Stimulated activated naive B cell treated with anti-CD40 and anti-IgM and Interleukin-4, amounts not matched to agents 10 μg/mL and 1 μg/mL and 100 μg/mL, for 72 hours (primary cell): ENCODE results near the gene OR6C70.
"Not testable (repeated sequence)": the region's sequence is repeated elsewhere in the genome, so short reads cannot be mapped to it uniquely, and the experiment has no call there.

ENCODE experiments used
- ATAC-seq, 2 donors: fragments of 150-1000 bp; cut with Tn5 transposase; replicated peaks; 2 replicates each; pipeline ENCODE4 v1.10.0; 2021; ENCODE audit warnings: moderate library complexity in 1 of 2
- DNase-seq: peaks from one replicate; pipeline ENCODE4 v3.0.0; 2021
- H3K27ac Mint-ChIP-seq: one replicate; pipeline ENCODE4 v1.8.0; 2022; ENCODE audit warnings: mild to moderate bottlenecking, mixed read lengths
- H3K27me3 Mint-ChIP-seq, 2 donors: one replicate each; pipeline ENCODE4 v1.8.0; 2022; ENCODE audit warnings: mixed read lengths in 2 of 2
- H3K36me3 Mint-ChIP-seq, 2 donors: one replicate each; pipeline ENCODE4 v1.8.0; 2022; ENCODE audit warnings: mixed read lengths in 2 of 2, mild to moderate bottlenecking in 1 of 2
- H3K4me1 Mint-ChIP-seq, 2 donors: one replicate each; pipeline ENCODE4 v1.8.0; 2022; ENCODE audit warnings: mixed read lengths in 2 of 2, mild to moderate bottlenecking in 1 of 2
- H3K4me3 Mint-ChIP-seq, 2 donors: one replicate each; pipeline ENCODE4 v1.8.0; 2022; ENCODE audit warnings: mild to moderate bottlenecking in 2 of 2, mixed read lengths in 2 of 2, moderate library complexity in 1 of 2
- H3K9me3 Mint-ChIP-seq, 2 donors: one replicate each; pipeline ENCODE4 v1.8.0; 2022; ENCODE audit warnings: mixed read lengths in 2 of 2, mild to moderate bottlenecking in 1 of 2

The OR6C70 gene

DNA sequence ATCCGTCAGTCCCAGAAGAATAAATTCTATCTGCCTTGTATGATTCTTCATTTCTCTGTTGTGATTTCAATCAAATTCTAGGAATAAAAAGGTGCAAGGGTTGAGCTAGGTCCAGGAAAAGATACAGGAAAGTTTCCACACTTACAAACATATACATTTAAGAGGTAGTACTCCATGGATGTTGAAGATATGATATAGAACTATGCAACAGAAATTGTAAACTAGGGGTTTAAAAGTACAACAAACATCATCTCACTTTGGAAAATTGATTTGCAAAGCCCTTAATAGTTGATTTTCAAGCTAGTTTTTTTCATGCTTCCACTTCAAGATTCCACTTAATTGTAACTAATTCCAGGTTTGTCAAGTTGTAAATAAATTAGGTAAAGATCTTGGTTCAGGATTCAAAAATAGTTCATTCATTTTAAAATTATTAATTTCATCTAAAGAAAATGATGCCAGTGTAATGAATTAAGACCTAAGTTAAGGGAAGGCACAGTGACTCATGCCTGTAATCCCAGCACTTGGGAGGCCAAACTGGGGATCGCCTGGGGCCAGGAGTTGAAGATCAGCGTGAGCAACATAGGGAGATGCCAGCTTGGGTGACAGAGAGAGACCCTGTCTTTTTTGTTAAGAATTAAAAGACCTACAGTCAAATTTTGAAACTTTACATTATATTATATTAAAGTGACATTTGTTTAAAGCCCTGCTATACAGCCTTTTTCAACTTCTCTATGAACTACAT is at the start of gene OR6C70:
TSS of gene OR6C70 (minus strand) at position 51 of the 742 bp plus-strand sequence. CDS start at position 51, 0 bp downstream.
- ATAC-seq (no peak), DNase-seq (no peak)
- Mint-ChIP-seq H3K27me3 (no peaks in the 10 kb centered on the region), H3K4me1 (peaks cover 18 to 37% of the 10 kb centered on the region in 2 donors), H3K4me3 (no peak within 1 kb of the TSS), H3K36me3 (peaks cover 2 to 6% of the 10 kb centered on the region in 2 donors), H3K27ac (no peak within 1 kb of the TSS), H3K9me3 (peaks cover 3 to 5% of the 10 kb centered on the region in 2 donors)

DNA sequence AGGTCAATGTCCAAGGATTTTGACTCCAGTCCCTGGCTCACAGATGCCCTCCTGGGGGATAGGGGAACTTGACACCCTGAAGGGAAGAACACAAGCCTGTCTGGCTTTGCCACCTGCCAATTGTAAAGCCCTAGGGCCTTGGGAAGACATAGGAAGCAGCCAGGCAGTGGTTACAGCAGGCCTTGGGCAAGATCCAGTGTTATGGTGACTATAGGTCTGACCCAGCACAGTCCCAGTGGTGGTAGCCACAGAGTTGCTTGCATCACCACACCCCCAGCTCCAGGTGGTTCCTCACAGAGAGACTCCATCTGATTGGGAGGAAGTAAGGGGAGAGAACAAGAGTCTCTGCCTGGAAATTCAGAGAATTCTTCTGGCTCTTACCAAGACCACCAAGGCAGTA is 46.5 kb upstream of the OR6C70 start:
- Mint-ChIP-seq H3K27me3 (peaks cover 12 to 24% of the 10 kb centered on the region in 2 donors), H3K9me3 (peaks cover 10 to 11% of the 10 kb centered on the region in 2 donors), H3K4me3 (no peak overlapping the region), H3K4me1 (no peaks in the 10 kb centered on the region), H3K27ac (no peak overlapping the region), H3K36me3 (peaks cover 0 to 9% of the 10 kb centered on the region in 2 donors)
- ATAC-seq (no peak), DNase-seq (no peak)

DNA sequence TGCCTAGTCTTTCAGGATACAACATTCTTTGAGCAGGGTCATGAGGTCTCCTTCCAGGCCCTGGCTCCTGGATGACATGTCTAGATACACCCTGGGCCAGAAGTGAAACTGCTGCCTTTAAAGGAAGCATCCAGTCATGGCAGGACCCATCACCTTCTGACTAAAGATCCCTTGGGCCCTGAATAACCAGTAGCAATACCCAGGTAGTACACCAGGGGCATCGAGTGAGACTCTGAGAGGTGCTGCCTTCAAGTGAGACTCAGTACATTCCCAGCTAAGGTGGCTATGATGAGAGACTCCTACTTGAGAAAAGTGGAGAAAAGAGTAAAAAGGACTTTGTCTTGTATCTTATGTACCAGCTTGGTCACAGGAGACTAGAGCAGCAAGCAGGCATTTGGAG is 45.8 kb upstream of the OR6C70 start:
- H3K36me3 Mint-ChIP-seq = peaks cover 0 to 6% of the 10 kb centered on the region in 2 donors
- H3K27ac Mint-ChIP-seq = no peak overlapping the region
- H3K4me3 Mint-ChIP-seq = no peak overlapping the region
- H3K4me1 Mint-ChIP-seq = no peaks in the 10 kb centered on the region
- peaks cover 8% of the 10 kb centered on the region in 2 donors for H3K9me3 Mint-ChIP-seq
- DNase-seq (peak; percentile 1), ATAC-seq (peak; percentile 63 to 77)
- peaks cover 12 to 24% of the 10 kb centered on the region in 2 donors for H3K27me3 Mint-ChIP-seq

DNA sequence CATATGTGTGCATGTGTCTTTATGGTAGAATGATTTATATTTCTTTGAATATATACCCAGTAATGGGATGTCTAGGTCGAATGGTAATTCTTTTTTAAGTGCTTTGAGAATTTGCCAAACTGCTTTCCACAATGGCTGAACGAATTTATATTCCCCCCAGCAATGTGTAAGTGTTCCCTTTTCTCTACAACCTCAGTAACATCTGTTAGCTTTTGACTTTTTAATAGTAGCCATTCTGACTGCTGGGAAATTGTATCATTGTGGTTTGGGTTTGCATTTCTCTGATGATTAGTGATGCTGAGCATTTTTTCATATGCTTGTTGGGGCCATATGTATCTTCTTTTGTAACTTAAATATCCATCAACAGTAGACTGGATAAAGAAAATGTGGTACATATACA is 31.7 kb upstream of the OR6C70 start:
- Mint-ChIP-seq H3K27me3 (no peaks in the 10 kb centered on the region), H3K27ac (no peak overlapping the region), H3K9me3 (no peaks in the 10 kb centered on the region), H3K4me3 (no peak overlapping the region), H3K36me3 (no peaks in the 10 kb centered on the region), H3K4me1 (peaks cover 0 to 5% of the 10 kb centered on the region in 2 donors)
- DNase-seq = no peak
- no peak for ATAC-seq

DNA sequence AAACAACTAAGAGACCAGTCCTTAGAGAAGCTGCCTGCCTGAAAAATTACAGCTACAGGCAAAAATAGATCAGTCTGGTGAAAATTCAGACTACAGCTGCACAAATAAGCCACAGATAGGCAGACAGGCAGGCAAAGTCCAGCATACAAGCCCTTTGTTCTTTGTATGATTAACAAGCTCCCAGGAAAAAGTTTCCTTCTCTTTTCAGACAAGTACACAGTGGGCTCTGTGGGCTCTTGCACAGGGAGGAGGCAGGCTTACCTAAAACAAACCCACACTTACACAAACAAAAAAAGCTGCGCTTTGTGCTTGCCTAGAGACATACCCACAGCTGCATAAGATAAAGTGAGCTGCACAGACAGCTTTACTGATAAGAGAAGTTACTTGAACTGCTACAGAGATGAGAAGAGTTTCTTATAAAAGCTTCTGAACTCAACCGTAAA is 29.9 kb upstream of the OR6C70 start:
- Mint-ChIP-seq H3K4me1 (peaks cover 0 to 5% of the 10 kb centered on the region in 2 donors), H3K27me3 (no peaks in the 10 kb centered on the region), H3K36me3 (no peaks in the 10 kb centered on the region), H3K9me3 (no peaks in the 10 kb centered on the region), H3K27ac (no peak overlapping the region), H3K4me3 (no peak overlapping the region)
- ATAC-seq = no peak
- no peak for DNase-seq

DNA sequence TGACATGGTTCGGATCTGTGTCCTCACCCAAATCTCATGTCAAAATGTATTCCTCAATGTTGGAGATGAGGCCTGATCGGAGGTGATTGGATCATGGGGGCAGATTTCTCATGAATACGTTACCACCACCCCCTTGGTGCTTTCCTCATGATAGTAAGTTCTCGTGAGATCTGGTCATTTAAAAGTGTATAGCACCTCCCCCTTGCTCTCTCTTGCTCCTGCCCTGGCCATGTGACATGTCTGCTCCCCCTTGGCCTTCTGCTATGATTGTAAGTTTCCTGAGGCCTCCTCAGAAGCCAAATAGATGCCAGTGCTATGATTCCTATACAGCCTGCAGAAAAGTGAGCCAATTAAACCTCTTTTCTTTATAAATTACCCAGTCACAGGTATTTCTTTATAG is 29.3 kb upstream of the OR6C70 start:
- no peaks in the 10 kb centered on the region for H3K9me3 Mint-ChIP-seq
- ATAC-seq (no peak), DNase-seq (no peak)
- no peak overlapping the region for H3K4me3 Mint-ChIP-seq
- peaks cover 0 to 5% of the 10 kb centered on the region in 2 donors for H3K4me1 Mint-ChIP-seq
- H3K36me3 Mint-ChIP-seq = no peaks in the 10 kb centered on the region
- no peaks in the 10 kb centered on the region for H3K27me3 Mint-ChIP-seq
- peak overlapping the region; percentile 11 for H3K27ac Mint-ChIP-seq

DNA sequence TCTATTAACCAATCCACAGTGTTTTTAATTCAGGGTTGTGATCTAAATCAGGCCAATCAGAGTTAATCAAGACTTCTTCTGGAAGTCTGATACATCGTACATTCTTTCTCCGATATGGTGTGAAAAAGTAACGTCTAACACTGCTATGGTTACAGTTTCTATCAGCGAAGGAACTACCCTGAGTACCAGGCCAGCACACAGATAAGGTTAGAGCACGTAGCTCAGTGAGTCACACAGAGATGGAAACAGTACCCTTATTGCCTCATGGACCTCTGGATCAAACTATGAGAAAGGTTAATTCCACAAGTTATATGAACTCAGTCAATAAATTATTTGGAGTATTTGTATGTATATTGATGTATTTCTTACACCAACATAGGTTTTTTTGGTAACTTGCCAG is 25.6 kb upstream of the OR6C70 start:
- Mint-ChIP-seq H3K4me1 (no peaks in the 10 kb centered on the region), H3K9me3 (no peaks in the 10 kb centered on the region), H3K4me3 (no peak overlapping the region), H3K27ac (no peak overlapping the region), H3K36me3 (no peaks in the 10 kb centered on the region), H3K27me3 (peaks cover 0 to 9% of the 10 kb centered on the region in 2 donors)
- ATAC-seq (no peak), DNase-seq (no peak)

DNA sequence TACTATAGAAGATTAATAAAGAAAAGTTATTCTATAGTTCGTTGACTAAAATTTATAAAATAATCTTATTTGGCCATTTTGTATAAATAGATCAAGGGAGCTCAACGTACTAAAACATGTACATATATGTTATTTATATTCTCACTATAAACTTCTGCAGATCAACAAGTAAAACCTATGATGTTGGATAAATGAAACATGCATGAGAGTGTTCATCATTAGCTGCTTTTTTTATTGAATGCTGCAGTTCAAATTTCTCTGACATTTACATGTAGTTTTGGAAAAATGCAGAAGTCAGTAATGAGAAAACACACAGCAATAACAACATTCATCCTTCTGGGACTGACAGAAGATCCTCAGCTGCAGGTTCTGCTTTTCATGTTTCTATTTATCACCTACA is 22.1 kb upstream of the OR6C70 start, which contains the start of gene OR6C68:
TSS of gene OR6C68 (plus strand) at position 301 of the 400 bp plus-strand sequence. CDS start at position 301, 0 bp downstream.
- H3K27ac Mint-ChIP-seq = no peak within 1 kb of the TSS
- no peak for DNase-seq
- no peaks in the 10 kb centered on the region for H3K4me1 Mint-ChIP-seq
- H3K36me3 Mint-ChIP-seq = no peaks in the 10 kb centered on the region
- H3K27me3 Mint-ChIP-seq = peaks cover 0 to 9% of the 10 kb centered on the region in 2 donors
- no peak within 1 kb of the TSS for H3K4me3 Mint-ChIP-seq
- ATAC-seq = no peak
- H3K9me3 Mint-ChIP-seq = no peaks in the 10 kb centered on the region

DNA sequence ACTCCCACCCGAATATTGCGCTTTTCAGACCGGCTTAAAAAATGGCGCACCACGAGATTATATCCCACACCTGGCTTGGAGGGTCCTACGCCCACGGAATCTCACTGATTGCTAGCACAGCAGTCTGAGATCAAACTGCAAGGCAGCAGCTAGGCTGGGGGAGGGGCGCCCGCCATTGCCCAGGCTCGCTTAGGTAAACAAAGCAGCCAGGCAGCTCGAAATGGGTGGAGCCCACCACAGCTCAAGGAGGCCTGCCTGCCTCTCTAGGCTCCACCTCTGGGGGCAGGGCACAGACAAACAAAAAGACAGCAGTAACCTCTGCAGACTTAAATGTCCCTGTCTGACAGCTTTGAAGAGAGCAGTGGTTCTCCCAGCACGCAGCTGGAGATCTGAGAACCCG is 14.3 kb upstream of the OR6C70 start:
- not testable (repeated sequence) for H3K4me1 Mint-ChIP-seq, ATAC-seq, H3K9me3 Mint-ChIP-seq, H3K4me3 Mint-ChIP-seq, H3K27ac Mint-ChIP-seq, DNase-seq, H3K36me3 Mint-ChIP-seq
- H3K27me3 Mint-ChIP-seq = peaks cover 11 to 13% of the 10 kb centered on the region in 2 donors

DNA sequence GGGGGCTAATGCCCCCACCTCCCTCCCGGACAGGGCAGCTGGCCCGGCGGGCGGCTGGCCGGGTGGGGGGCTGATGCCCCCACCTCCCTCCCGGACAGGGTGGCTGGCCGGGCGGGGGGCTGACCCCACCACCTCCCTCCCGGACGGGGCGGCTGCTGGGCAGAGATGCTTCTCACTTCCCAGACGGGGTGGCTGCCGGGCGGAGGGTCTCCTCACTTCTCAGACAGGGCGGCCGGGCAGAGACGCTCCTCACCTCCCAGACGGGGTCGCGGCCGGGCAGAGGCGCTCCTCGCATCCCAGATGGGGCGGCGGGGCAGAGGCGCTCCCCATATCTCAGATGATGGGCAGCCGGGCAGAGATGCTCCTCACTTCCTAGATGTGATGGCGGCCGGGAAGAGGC is 9.2 kb upstream of the OR6C70 start:
- ATAC-seq, H3K36me3 Mint-ChIP-seq, H3K4me3 Mint-ChIP-seq, H3K27ac Mint-ChIP-seq, H3K4me1 Mint-ChIP-seq, DNase-seq, H3K9me3 Mint-ChIP-seq: not testable (repeated sequence)
- peaks cover 11 to 12% of the 10 kb centered on the region in 2 donors for H3K27me3 Mint-ChIP-seq

DNA sequence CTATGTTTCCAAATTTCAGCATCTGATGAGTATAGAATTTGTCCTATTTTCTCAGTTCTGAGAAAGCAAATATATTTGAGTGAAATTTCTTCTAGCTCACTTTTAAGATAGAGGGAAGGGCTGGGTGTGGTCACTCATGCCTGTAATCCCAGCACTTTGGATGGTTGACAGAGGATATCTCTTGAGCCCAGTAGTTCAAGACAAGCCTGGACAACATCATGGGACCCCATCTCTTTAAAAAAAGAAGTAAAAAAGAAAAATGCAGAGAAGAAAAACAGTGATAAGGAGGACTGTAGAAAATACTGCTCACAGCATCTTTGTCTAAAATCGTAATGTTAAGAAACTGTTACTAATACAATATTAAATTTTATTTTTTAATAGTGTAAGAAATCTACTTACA is 2.3 kb upstream of the OR6C70 start:
- ATAC-seq = no peak
- Mint-ChIP-seq H3K36me3 (peaks cover 2 to 6% of the 10 kb centered on the region in 2 donors), H3K4me3 (no peak overlapping the region)

DNA sequence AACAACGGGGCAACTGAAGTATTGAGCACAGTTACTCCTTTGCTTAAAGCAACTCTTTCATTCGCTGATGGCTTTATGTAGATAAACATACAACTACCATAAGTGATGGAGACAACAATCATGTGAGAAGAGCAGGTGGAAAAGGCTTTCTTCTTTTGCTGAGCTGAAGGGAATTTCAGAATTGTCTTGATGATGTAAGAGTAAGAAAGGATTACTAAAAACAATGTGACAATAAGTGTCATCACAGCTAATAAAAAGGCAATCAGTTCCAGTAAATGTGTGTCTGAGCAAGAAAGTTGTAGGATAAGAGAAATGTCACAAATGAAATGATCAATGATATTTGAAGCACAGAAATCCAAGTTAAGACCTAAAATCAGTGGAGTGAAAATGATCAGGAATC is 647 bp downstream of the OR6C70 start:
- no peak overlapping the region for H3K4me3 Mint-ChIP-seq
- ATAC-seq = no peak
- DNase-seq = no peak
- H3K27me3 Mint-ChIP-seq = no peaks in the 10 kb centered on the region
- peaks cover 4 to 5% of the 10 kb centered on the region in 2 donors for H3K9me3 Mint-ChIP-seq
- H3K27ac Mint-ChIP-seq = no peak overlapping the region
- H3K4me1 Mint-ChIP-seq = peaks cover 18 to 37% of the 10 kb centered on the region in 2 donors
- peaks cover 2 to 6% of the 10 kb centered on the region in 2 donors for H3K36me3 Mint-ChIP-seq

More for the DNA sequence above, 2.3 kb upstream of the OR6C70 start:
- no peak for DNase-seq
- Mint-ChIP-seq H3K4me1 (peaks cover 11 to 29% of the 10 kb centered on the region in 2 donors), H3K27me3 (no peaks in the 10 kb centered on the region), H3K9me3 (peaks cover 3 to 5% of the 10 kb centered on the region in 2 donors), H3K27ac (no peak overlapping the region)

DNA sequence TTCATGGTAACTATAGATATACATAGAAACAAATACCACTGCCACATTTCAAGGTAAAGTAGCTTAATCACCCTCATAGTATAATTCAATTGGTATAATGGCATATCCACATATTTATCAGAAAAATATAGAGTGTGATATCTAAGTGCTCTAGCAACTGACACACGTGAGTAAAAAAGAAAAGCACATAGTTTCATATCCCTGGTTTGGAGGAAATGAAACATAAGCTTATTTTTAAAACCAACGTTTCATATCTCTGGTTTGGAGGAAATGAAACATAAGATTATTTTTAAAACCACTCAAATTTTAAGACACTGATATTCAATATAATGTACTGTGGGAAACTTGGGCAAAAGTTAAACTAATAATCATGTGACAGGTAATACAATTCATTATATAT is 2.1 kb downstream of the OR6C70 start:
- Mint-ChIP-seq H3K36me3 (peaks cover 5 to 6% of the 10 kb centered on the region in 2 donors), H3K4me1 (peaks cover 18 to 37% of the 10 kb centered on the region in 2 donors), H3K4me3 (no peak overlapping the region), H3K27me3 (no peaks in the 10 kb centered on the region), H3K27ac (no peak overlapping the region), H3K9me3 (peaks cover 5 to 12% of the 10 kb centered on the region in 2 donors)
- DNase-seq (no peak), ATAC-seq (peak; percentile 84 to 87)

DNA sequence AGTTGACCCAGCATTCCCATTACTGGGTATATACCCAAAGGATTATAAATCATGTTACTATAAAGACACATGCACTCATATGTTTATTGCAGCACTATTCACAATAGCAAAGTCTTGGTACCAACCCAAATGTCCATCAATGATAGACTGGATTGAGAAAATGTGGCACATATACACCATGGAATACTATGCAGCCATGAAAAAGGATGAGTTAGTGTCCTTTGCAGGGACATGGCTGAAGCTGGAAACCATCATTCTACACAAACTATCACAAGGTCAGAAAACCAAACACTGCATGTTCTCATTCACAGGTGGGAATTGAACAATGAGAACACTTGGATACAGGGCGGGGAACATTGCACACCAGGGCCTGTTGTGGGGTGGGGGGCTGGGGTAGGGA is 5.0 kb downstream of the OR6C70 start:
- not testable (repeated sequence) for DNase-seq, H3K27ac Mint-ChIP-seq, H3K4me3 Mint-ChIP-seq, ATAC-seq, H3K36me3 Mint-ChIP-seq, H3K27me3 Mint-ChIP-seq
- H3K9me3 Mint-ChIP-seq = peaks cover 5 to 12% of the 10 kb centered on the region in 2 donors
- peaks cover 14 to 31% of the 10 kb centered on the region in 2 donors for H3K4me1 Mint-ChIP-seq

DNA sequence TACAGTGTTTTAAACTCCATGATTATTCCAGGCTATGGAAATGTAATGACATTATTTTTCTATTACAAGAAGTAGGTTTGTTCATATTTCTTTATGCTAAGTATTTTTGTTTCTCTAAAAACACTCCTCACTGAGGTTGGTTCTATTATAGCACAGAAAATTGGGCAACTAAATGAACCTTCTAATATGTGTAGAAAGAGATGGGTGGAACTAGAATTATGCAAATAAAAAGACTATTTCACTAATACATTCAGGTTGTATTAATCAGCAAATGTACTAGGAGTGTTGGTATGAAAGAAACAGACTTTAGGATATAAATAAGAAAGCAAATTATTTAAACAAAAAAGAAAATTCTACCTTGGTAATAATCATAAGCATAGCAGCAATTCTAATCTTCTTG is 21.1 kb downstream of the OR6C70 start:
- Mint-ChIP-seq H3K9me3 (no peaks in the 10 kb centered on the region), H3K4me3 (no peak overlapping the region), H3K36me3 (no peaks in the 10 kb centered on the region), H3K27me3 (peaks cover 0 to 13% of the 10 kb centered on the region in 2 donors), H3K4me1 (peaks cover 4 to 9% of the 10 kb centered on the region in 2 donors), H3K27ac (no peak overlapping the region)
- no peak for ATAC-seq
- DNase-seq = no peak
